ENCODE data around the gene C16orf92. TPM values are rescaled to one million over a fixed set of nuclear protein-coding genes. Genes with fewer than 3 reads are reported as not detected.
A peak's percentile ranks its signal among the peaks of the same experiment; 100 is the strongest.

The C16orf92 gene
- total and polyA plus RNA-seq, 2 experiments from 2014 or later: not detected

GRCh38 chr16:30006095-30006473, 16.9 kb upstream of the C16orf92 start:
- H3K4me3 ChIP-seq: no peak overlapping the region
- no peaks in the 10 kb centered on the region for H3K4me1 ChIP-seq (ENCODE audit: low read depth)
- TF ChIP-seq, protein P1, sequence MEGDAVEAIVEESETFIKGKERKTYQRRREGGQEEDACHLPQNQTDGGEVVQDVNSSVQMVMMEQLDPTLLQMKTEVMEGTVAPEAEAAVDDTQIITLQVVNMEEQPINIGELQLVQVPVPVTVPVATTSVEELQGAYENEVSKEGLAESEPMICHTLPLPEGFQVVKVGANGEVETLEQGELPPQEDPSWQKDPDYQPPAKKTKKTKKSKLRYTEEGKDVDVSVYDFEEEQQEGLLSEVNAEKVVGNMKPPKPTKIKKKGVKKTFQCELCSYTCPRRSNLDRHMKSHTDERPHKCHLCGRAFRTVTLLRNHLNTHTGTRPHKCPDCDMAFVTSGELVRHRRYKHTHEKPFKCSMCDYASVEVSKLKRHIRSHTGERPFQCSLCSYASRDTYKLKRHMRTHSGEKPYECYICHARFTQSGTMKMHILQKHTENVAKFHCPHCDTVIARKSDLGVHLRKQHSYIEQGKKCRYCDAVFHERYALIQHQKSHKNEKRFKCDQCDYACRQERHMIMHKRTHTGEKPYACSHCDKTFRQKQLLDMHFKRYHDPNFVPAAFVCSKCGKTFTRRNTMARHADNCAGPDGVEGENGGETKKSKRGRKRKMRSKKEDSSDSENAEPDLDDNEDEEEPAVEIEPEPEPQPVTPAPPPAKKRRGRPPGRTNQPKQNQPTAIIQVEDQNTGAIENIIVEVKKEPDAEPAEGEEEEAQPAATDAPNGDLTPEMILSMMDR (IDR thresholded peaks at IDR 0.05; ENCODE audit: low read depth, low read length): no peak
- no peak for DNase-seq (ENCODE audit: low read depth in 1 of 2, low spot score in 1 of 2)
- H3K36me3 ChIP-seq: no peaks in the 10 kb centered on the region
- peaks cover 23% of the 10 kb centered on the region for H3K27me3 ChIP-seq
- no peak overlapping the region for H3K27ac ChIP-seq
- H3K9me3 ChIP-seq (ENCODE audit: low read depth): no peaks in the 10 kb centered on the region

- no peaks in the 10 kb centered on the region for H3K4me1 ChIP-seq (ENCODE audit: low read depth)
- TF ChIP-seq, protein P1 (IDR thresholded peaks at IDR 0.05; ENCODE audit: low read depth, low read length): no peak
- H3K4me3 ChIP-seq: no peak overlapping the region
- no peaks in the 10 kb centered on the region for H3K9me3 ChIP-seq (ENCODE audit: low read depth)
- H3K27me3 ChIP-seq: peaks cover 30% of the 10 kb centered on the region
- no peaks in the 10 kb centered on the region for H3K36me3 ChIP-seq
- H3K27ac ChIP-seq: no peak overlapping the region
- no peak for DNase-seq (ENCODE audit: low read depth in 1 of 2, low spot score in 1 of 2)
These were observed 16.2 kb upstream of the C16orf92 start for GRCh38 chr16:30006659-30007377.

DNA sequence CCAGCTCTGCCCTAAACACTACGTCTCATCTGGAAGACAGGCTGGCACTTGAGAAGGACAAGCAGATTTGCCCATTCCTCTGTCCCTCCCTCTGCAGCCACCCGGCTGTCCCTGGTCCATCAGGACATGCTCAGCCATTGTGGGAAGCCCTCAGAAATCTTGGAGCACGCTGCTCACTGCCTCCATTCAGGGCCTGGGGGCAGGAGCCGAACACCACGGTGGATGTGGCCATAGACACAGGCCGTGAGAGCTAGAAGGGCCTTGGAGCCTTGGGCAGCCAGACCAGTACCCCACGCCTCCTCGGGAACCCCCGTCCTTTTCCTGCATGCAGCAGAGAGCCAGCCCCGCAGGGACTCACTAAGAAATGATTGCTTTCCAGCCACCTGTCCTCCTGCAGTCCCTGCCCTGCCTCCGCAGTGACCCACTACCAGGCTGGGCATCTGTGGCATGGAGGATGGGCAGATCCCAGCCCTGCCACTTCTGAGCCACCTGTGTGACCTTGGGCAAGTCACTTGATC, 15.6 kb upstream of the C16orf92 start:
- no peak for DNase-seq (ENCODE audit: low read depth in 1 of 2, low spot score in 1 of 2)
- no peaks in the 10 kb centered on the region for H3K4me1 ChIP-seq (ENCODE audit: low read depth)
- H3K27me3 ChIP-seq: peaks cover 36% of the 10 kb centered on the region
- H3K4me3 ChIP-seq: no peak overlapping the region
- H3K9me3 ChIP-seq (ENCODE audit: low read depth): no peaks in the 10 kb centered on the region
- H3K27ac ChIP-seq: no peak overlapping the region
- TF ChIP-seq, protein P1 (IDR thresholded peaks at IDR 0.05; ENCODE audit: low read depth, low read length): no peak
- H3K36me3 ChIP-seq: no peaks in the 10 kb centered on the region

DNA sequence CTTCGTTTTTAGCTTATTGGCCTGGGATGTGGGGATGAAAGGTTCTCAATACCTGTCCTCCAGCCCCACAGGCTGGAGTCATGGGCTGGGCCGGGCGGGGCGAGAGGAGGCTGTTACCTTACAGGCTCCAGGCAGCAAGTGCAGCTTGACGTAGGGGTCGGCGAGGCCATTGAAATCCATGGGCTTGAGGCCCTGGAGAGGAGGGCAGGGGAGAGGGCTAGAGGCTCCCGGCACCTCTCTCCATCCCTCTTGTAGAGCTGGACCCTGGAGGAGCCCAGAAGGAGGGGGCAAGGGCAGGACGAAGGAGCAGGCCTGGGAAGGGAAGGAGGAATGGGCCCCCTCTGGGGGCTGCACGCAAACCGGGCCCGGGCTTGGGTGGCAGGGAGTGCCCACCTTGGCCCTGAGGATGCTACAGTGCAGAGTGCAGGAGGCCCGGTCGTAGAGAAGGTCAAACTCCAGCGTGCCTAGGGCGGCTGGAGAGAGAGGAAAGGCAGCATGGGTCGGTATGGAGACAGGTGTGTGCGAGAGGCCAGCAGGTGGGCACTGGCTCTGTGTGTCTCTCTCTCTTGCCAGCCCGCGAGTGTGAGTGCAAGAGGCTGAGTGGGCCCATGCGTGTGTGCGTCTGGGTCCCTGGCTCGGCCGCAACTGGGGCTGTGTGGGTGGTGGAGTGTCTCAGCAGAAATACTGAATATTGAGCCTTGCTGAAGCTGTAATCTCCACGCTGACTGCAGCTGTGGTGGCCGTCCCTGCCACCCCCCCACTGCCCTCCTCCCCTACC, 13.7 kb upstream of the C16orf92 start:
- H3K36me3 ChIP-seq: no peaks in the 10 kb centered on the region
- H3K27me3 ChIP-seq: peaks cover 36% of the 10 kb centered on the region
- no peak overlapping the region for H3K27ac ChIP-seq
- TF ChIP-seq, protein P1 (IDR thresholded peaks at IDR 0.05; ENCODE audit: low read depth, low read length): no peak
- H3K4me1 ChIP-seq (ENCODE audit: low read depth): no peaks in the 10 kb centered on the region
- no peak for DNase-seq (ENCODE audit: low read depth in 1 of 2, low spot score in 1 of 2)
- H3K9me3 ChIP-seq (ENCODE audit: low read depth): no peaks in the 10 kb centered on the region
- no peak overlapping the region for H3K4me3 ChIP-seq

- Histone ChIP-seq H3K27me3 (peaks cover 36% of the 10 kb centered on the region), H3K4me3 (peak overlapping the region; percentile 37), H3K36me3 (no peaks in the 10 kb centered on the region), H3K27ac (no peak overlapping the region), H3K4me1 (ENCODE audit: low read depth) (no peaks in the 10 kb centered on the region), H3K9me3 (ENCODE audit: low read depth) (no peaks in the 10 kb centered on the region)
- no peak for DNase-seq (ENCODE audit: low read depth in 1 of 2, low spot score in 1 of 2)
- TF ChIP-seq, protein P1 (IDR thresholded peaks at IDR 0.05; ENCODE audit: low read depth, low read length): no peak
These were observed 12.8 kb upstream of the C16orf92 start for GRCh38 chr16:30009990-30010843.
